GM18526 (cell line): ENCODE results near the gene RB1.

ENCODE experiments used
- POLR2A ChIP-seq: IDR thresholded peaks from 3 replicates; pipeline ENCODE4 v1.6.1; 2011; ENCODE audit not compliant: insufficient read length; ENCODE audit errors: extremely low read depth

The RB1 gene

GRCh38 chr13:48411841-48412531 is 108.4 kb downstream of the RB1 start:
- peak; percentile 27 for TF ChIP-seq POLR2A

- TF ChIP-seq POLR2A = no peak
Observed at GRCh38 chr13:48412881-48413351, 109.4 kb downstream of the RB1 start, which contains the start of gene LPAR6. TSS of gene LPAR6 (minus strand) at chr13:48413113. CDS start at chr13:48412423, 690 bp downstream.

GRCh38 chr13:48414501-48414900 is 111.0 kb downstream of the RB1 start:
- TF ChIP-seq POLR2A = no peak

GRCh38 chr13:48415516-48415915 is 112.0 kb downstream of the RB1 start:
- TF ChIP-seq POLR2A = no peak

GRCh38 chr13:48424212-48424611 is 120.7 kb downstream of the RB1 start:
- TF ChIP-seq POLR2A = no peak

- TF ChIP-seq POLR2A = no peak
Observed at GRCh38 chr13:48426052-48426451, 122.5 kb downstream of the RB1 start.

- no peak for TF ChIP-seq POLR2A
Observed at GRCh38 chr13:48429036-48429435, 125.5 kb downstream of the RB1 start.

GRCh38 chr13:48429886-48430285 is 126.3 kb downstream of the RB1 start:
- no peak for TF ChIP-seq POLR2A

- TF ChIP-seq POLR2A = no peak
Observed at GRCh38 chr13:48431431-48431830, 127.9 kb downstream of the RB1 start.

- no peak for TF ChIP-seq POLR2A
Observed at GRCh38 chr13:48431987-48432615, 128.6 kb downstream of the RB1 start.

GRCh38 chr13:48434200-48434599 is 130.6 kb downstream of the RB1 start:
- no peak for TF ChIP-seq POLR2A

GRCh38 chr13:48436661-48437288 is 133.2 kb downstream of the RB1 start:
- TF ChIP-seq POLR2A = no peak

GRCh38 chr13:48437371-48437770 is 133.8 kb downstream of the RB1 start:
- TF ChIP-seq POLR2A = no peak

GRCh38 chr13:48443442-48444208 is 140.1 kb downstream of the RB1 start:
- TF ChIP-seq POLR2A = no peak

- no peak for TF ChIP-seq POLR2A
Observed at GRCh38 chr13:48446464-48446863, 142.9 kb downstream of the RB1 start.
